Gastrocnemius medialis (tissue), 4 donors: ENCODE results near the gene ZBED1. TPM values are rescaled to one million over a fixed set of nuclear protein-coding genes. Genes with fewer than 3 reads are reported as not detected.
A peak's percentile ranks its signal among the peaks of the same experiment; 100 is the strongest.

Experiments used
- ATAC-seq, 2 donors: fragments of 150-250 bp; one replicate each; pipeline ENCODE4 v1.9.1; 2016
- DNase-seq, 2 donors: peaks; one replicate each; pipeline ENCODE4 v3.0.0-alpha.2; 2019
- H3K27ac ChIP-seq, 4 donors: fragments of 200-600 bp; sonication (generic); 1 replicate in 1 of 4; 2 replicates in 3 of 4; pipeline ENCODE4 v1.5.1; 2016 to 2018; ENCODE audit warnings: mild to moderate bottlenecking in 2 of 4, moderate library complexity in 1 of 4
- H3K27me3 ChIP-seq, 3 donors: fragments of 200-600 bp; sonication (generic) in 2 of 3; 1 replicate in 1 of 3; 2 replicates in 2 of 3; pipeline versions ENCODE4 v1.5.1 to v1.6.0; 2016 to 2019; ENCODE audit warnings: mild to moderate bottlenecking in 1 of 3, moderate library complexity in 1 of 3
- H3K36me3 ChIP-seq, 2 donors: fragments of 200-600 bp; sonication (generic) in 1 of 2; one replicate each; pipeline ENCODE4 v1.5.1; 2017 to 2018
- H3K4me1 ChIP-seq, 2 donors: fragments of 200-600 bp; sonication (generic) in 1 of 2; one replicate each; pipeline ENCODE4 v1.5.1; 2016 to 2017; ENCODE audit warnings: mild to moderate bottlenecking in 2 of 2
- H3K4me3 ChIP-seq, 4 donors: fragments of 200-600 bp; sonication (generic) in 3 of 4; 1 replicate in 1 of 4; 2 replicates in 3 of 4; pipeline ENCODE4 v1.5.1; 2016 to 2019; ENCODE audit warnings: mild to moderate bottlenecking in 2 of 4
- H3K9me3 ChIP-seq, 3 donors: fragments of 200-600 bp; sonication (generic) in 2 of 3; 1 replicate in 1 of 3; 2 replicates in 2 of 3; pipeline ENCODE4 v1.5.1; 2016 to 2019
- POLR2A ChIP-seq, 2 donors: fragments of 450-650 bp; IDR thresholded peaks; one replicate each; pipeline ENCODE4 v1.6.1; 2017; ENCODE audit warnings: antibody characterized with exemption in 2 of 2, mild to moderate bottlenecking in 2 of 2, moderate library complexity in 2 of 2
- in situ Hi-C, 4 donors: fragments of 200-750 bp; cut with MboI; loops; one replicate each; pipeline versions ENCODE4 v1.15.0 to v1.8.0; 2017; ENCODE audit warnings: low sequenced_read_pairs in 4 of 4
- intact Hi-C: fragments of 100-400 bp; cut with DNase I; formaldehyde crosslinking; loops from one replicate; pipeline ENCODE4 v1.15.1; 2023; ENCODE audit warnings: low total_unique reads
- total RNA-seq, 4 donors: library from RNA; depleted of rRNA; stranded (reverse); fragments of >200 nt; gene quantifications; one replicate each; pipeline versions ENCODE4 v1.1.0 to v1.2.3, GENCODE V29; 2016
- TF ChIP-seq, protein P1 (sequence below), 5 experiments: fragments of 450-650 bp in 3 of 5; fragments of 200-600 bp in 2 of 5; sonication (generic) in 2 of 5; IDR thresholded peaks in 4 of 5; conservative IDR thresholded peaks in 1 of 5; 1 replicate in 4 of 5; 2 replicates in 1 of 5; pipeline ENCODE4 v1.5.1; 2016 to 2019; ENCODE audit warnings: antibody characterized with exemption in 5 of 5, mild to moderate bottlenecking in 3 of 5, moderate library complexity in 3 of 5

ZBED1 gene
- total RNA-seq, 4 donors from 2014 or later: 76.8 to 191 (median 131) TPM

DNA sequence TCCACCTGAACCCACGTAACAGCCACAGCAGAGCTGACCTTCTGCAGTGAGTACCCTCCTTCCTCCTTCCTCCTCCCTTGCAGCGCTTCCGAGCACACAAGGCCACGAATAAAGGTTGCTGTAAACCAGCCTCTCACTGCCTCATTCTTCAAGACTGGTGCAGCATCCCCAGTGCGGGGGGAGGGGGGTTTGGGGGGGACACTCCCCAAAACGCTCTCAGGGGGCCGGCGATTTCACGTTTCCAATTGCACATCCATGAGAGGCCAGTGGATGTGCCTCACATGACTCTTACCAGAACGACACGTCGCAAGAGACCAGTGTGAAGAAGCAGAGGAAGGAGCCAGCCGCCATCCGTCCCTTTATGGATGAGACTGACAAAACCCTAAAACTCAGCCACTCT is 5.2 kb downstream of the ZBED1 start:
- Histone ChIP-seq H3K4me1 (peaks cover 23 to 29% of the 10 kb centered on the region in 2 donors), H3K9me3 (no peaks in the 10 kb centered on the region), H3K36me3 (no peaks in the 10 kb centered on the region), H3K27me3 (no peaks in the 10 kb centered on the region), H3K4me3 (no peak overlapping the region), H3K27ac (peak overlapping the region in 1 of 4 donors; percentile 27)
- ATAC-seq (no peak), DNase-seq (no peak)
- intact Hi-C loops (no loop called here), in situ Hi-C loops (no loop called here)
- no peak for TF ChIP-seq POLR2A (IDR thresholded peaks at IDR 0.05)
- TF ChIP-seq, protein P1, sequence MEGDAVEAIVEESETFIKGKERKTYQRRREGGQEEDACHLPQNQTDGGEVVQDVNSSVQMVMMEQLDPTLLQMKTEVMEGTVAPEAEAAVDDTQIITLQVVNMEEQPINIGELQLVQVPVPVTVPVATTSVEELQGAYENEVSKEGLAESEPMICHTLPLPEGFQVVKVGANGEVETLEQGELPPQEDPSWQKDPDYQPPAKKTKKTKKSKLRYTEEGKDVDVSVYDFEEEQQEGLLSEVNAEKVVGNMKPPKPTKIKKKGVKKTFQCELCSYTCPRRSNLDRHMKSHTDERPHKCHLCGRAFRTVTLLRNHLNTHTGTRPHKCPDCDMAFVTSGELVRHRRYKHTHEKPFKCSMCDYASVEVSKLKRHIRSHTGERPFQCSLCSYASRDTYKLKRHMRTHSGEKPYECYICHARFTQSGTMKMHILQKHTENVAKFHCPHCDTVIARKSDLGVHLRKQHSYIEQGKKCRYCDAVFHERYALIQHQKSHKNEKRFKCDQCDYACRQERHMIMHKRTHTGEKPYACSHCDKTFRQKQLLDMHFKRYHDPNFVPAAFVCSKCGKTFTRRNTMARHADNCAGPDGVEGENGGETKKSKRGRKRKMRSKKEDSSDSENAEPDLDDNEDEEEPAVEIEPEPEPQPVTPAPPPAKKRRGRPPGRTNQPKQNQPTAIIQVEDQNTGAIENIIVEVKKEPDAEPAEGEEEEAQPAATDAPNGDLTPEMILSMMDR (IDR thresholded peaks at IDR 0.05 in 4 of 5, conservative IDR thresholded peaks at IDR 0.05 in 1 of 5): no peak

DNA sequence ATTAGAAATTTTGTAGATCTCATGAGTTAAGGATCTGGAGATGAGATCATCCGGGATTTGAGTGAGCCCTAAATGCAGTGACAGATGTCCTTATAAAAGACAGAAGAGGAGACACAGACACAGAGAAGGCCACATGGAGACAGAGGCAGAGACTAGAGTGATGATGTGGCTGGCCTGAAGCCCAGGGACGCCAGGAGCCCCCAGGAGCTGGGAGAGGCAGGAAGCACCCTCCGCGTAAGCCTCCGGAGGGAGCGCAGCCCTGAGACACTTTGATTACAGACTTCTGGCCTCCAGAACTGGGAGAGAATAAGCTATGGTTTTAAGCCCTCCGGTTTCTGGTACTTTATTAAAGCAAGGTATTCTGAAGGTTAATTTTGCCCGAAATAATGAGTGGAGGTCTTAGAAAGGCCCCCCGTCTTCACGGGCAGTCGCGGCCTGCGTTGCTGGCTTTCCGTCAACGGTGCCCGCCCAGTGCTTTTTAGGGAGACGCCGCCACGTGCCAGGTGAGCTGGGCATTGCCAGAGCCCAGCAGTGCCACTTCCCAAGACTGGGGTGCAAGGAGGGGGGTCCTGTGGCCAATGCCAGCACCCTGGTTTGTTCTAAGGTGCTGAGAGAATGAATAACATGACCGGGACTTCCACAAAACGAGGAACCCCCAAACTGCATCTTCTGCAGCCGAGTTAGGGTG is 8.1 kb downstream of the ZBED1 start:
- no peak for TF ChIP-seq POLR2A (IDR thresholded peaks at IDR 0.05)
- TF ChIP-seq, protein P1 (IDR thresholded peaks at IDR 0.05 in 4 of 5, conservative IDR thresholded peaks at IDR 0.05 in 1 of 5): no peak
- Histone ChIP-seq H3K4me3 (no peak overlapping the region), H3K4me1 (peaks cover 3 to 9% of the 10 kb centered on the region in 2 donors), H3K27ac (peak overlapping the region in 1 of 4 donors; percentile 6), H3K9me3 (no peaks in the 10 kb centered on the region), H3K36me3 (peaks cover 0 to 24% of the 10 kb centered on the region in 2 donors), H3K27me3 (no peaks in the 10 kb centered on the region)
- DNase-seq (no peak), ATAC-seq (no peak)
- in situ Hi-C loops: no loop called here
- intact Hi-C loops: no loop called here

- Histone ChIP-seq H3K36me3 (peaks cover 0 to 29% of the 10 kb centered on the region in 2 donors), H3K4me1 (no peaks in the 10 kb centered on the region), H3K27ac (no peak overlapping the region), H3K27me3 (no peaks in the 10 kb centered on the region), H3K9me3 (no peaks in the 10 kb centered on the region), H3K4me3 (no peak overlapping the region)
- in situ Hi-C loops (no loop called here), intact Hi-C loops (no loop called here)
- no peak for ATAC-seq
- TF ChIP-seq POLR2A (IDR thresholded peaks at IDR 0.05): no peak
- TF ChIP-seq, protein P1 (IDR thresholded peaks at IDR 0.05 in 4 of 5, conservative IDR thresholded peaks at IDR 0.05 in 1 of 5): no peak
- no peak for DNase-seq
These were observed 10.1 kb downstream of the ZBED1 start for GRCh38 chrX:2490634-2491033.

GRCh38 chrX:2489446-2490445 is 11.0 kb downstream of the ZBED1 start:
- Histone ChIP-seq H3K4me1 (peaks cover 0 to 5% of the 10 kb centered on the region in 2 donors), H3K27ac (no peak overlapping the region), H3K36me3 (peaks cover 0 to 29% of the 10 kb centered on the region in 2 donors), H3K4me3 (no peak overlapping the region), H3K27me3 (no peaks in the 10 kb centered on the region), H3K9me3 (no peaks in the 10 kb centered on the region)
- TF ChIP-seq, protein P1 (IDR thresholded peaks at IDR 0.05 in 4 of 5, conservative IDR thresholded peaks at IDR 0.05 in 1 of 5): no peak
- TF ChIP-seq POLR2A (IDR thresholded peaks at IDR 0.05): no peak
- DNase-seq (no peak), ATAC-seq (no peak)
- intact Hi-C loops (no loop called here), in situ Hi-C loops (no loop called here)
